Measurements from ENCODE around the gene NUDT14.

Gene NUDT14

DNA sequence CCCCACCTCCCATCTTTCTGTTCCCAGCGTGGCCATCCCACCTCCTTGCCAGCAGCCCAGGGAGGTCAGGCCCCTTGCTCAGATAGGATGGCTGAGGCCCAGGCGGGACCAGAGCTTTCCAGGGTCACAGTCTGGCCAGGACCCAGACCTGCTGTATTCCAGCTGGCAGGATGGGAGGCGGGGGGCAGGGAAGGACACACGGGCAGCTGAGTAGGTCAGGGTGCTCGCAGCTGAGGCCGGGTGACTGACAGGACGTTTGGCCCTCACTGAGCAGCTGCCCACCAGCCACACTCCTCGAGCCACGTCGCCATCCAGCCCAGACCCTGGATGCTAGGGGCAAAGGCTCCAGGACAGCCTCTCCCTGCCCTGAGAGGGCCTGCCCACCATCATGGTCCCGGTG is 4.0 kb downstream of the NUDT14 start:
- no peak for DNase-seq (ENCODE audit: extremely low read depth, insufficient read length)
- Histone ChIP-seq H3K27me3 (replicated peaks; ENCODE audit: control insufficient read depth, insufficient read depth, low read length) (peaks cover 2% of the 10 kb centered on the region; the same call in 1 of the 2 replicates), H3K4me3 (replicated peaks; ENCODE audit: low read depth, low read length) (no peak overlapping the region), H3K36me3 (ENCODE audit: control insufficient read depth, insufficient read depth, low read length) (no peaks in the 10 kb centered on the region)
- TF ChIP-seq, protein P1, sequence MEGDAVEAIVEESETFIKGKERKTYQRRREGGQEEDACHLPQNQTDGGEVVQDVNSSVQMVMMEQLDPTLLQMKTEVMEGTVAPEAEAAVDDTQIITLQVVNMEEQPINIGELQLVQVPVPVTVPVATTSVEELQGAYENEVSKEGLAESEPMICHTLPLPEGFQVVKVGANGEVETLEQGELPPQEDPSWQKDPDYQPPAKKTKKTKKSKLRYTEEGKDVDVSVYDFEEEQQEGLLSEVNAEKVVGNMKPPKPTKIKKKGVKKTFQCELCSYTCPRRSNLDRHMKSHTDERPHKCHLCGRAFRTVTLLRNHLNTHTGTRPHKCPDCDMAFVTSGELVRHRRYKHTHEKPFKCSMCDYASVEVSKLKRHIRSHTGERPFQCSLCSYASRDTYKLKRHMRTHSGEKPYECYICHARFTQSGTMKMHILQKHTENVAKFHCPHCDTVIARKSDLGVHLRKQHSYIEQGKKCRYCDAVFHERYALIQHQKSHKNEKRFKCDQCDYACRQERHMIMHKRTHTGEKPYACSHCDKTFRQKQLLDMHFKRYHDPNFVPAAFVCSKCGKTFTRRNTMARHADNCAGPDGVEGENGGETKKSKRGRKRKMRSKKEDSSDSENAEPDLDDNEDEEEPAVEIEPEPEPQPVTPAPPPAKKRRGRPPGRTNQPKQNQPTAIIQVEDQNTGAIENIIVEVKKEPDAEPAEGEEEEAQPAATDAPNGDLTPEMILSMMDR (IDR thresholded peaks at IDR 0.05; ENCODE audit: insufficient read depth, low read length, poor library complexity, severe bottlenecking) = no peak

DNA sequence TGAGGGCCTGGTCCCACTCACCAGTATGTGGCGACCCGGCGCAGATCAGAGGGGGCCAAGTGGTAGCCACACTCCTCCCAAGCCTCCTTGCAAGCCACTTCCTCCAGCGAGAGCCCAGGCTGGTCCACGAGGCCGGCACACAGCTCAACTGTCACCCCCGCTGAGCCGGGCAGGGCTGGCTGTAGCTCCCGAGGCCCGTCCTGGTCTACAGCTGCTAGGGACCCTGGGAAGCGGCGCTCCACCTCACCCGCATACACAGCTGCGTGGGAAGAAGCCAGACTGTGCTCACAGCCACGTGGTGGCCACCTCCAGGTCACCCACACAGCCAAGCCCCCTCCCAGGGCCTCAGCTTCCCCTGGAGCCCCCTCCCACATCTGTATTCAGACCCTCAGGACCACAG is 4.6 kb downstream of the NUDT14 start:
- H3K4me3 ChIP-seq (replicated peaks; ENCODE audit: low read depth, low read length) = no peak overlapping the region
- no peak for DNase-seq (ENCODE audit: extremely low read depth, insufficient read length)
- H3K36me3 ChIP-seq (ENCODE audit: control insufficient read depth, insufficient read depth, low read length) = no peaks in the 10 kb centered on the region
- TF ChIP-seq, protein P1 (IDR thresholded peaks at IDR 0.05; ENCODE audit: insufficient read depth, low read length, poor library complexity, severe bottlenecking) = no peak
- H3K27me3 ChIP-seq (replicated peaks; ENCODE audit: control insufficient read depth, insufficient read depth, low read length) = peaks cover 2% of the 10 kb centered on the region; the same call in 1 of the 2 replicates

DNA sequence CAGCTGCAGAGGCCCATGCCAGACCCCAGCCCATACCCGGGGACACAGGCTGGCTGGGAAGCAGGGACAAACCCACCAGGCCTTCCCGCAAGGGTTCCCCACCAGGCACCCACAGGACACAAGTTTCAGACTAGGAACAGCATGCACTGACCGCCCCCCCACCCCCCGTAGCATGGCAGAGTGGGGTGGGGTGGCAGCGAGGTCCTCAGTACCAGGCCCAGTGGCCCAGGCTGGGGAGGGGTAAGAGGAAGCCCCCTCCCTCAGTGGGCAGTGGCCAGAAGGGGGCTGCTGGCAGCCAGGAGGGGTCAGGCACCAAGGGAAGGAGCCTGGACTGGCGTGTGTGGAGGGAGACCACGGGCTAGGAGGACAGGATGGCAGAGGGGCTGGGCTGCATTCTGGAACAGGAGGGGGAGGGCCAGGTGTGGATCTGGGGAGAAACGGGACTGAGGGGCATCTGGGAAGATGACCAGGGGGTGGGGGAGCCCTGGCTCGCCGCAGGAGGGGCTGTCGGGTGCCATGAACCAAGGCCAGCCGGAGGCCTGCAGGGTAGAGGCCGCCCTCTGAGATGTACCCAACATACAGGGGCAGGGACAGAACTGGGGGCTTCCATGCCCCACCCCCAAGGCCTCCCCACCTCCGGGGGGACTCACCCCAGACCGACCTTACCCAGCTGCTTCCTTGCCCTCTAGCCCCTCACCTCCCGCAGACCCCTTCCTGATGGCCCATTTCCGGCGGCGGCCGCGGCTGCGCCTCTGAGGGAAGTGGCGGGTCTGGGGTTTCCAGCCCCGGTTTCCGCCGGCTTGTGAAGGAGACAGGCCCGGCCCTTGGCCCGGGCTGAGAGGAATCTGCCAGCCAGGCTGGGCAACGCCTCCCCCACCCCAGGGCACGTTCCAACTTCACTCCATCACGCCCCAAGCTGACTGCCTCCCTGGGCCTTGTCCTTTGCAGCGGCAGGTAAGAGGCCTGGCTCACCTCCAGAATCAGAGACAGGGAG is 6.9 kb downstream of the NUDT14 start:
- peak; percentile 52 for DNase-seq (ENCODE audit: extremely low read depth, insufficient read length)
- Histone ChIP-seq H3K36me3 (ENCODE audit: control insufficient read depth, insufficient read depth, low read length) (no peaks in the 10 kb centered on the region), H3K27me3 (replicated peaks; ENCODE audit: control insufficient read depth, insufficient read depth, low read length) (peaks cover 2% of the 10 kb centered on the region), H3K4me3 (replicated peaks; ENCODE audit: low read depth, low read length) (no peak overlapping the region)
- TF ChIP-seq, protein P1 (IDR thresholded peaks at IDR 0.05; ENCODE audit: insufficient read depth, low read length, poor library complexity, severe bottlenecking) = no peak

DNA sequence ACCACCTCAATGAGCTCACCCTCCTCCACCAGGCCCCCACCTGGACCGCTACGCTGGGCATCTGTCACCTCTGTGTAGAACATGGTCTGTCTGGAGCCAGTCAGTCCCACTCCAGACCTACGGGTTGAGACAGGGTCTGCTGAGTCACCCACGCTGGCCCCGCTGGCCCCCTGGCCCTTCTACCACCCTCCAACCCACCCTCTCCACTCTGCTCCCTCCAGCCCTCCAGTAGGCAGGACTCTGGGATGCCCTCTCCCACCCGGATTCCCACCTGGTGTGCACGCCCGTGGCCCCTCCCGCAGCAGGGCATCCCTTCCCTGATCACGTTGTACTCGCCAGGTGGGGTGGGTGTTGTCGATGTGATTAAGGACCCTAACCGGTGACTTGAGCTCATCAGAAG is 8.0 kb downstream of the NUDT14 start:
- no peak overlapping the region for H3K4me3 ChIP-seq (replicated peaks; ENCODE audit: low read depth, low read length)
- H3K36me3 ChIP-seq (ENCODE audit: control insufficient read depth, insufficient read depth, low read length) = no peaks in the 10 kb centered on the region
- no peak for DNase-seq (ENCODE audit: extremely low read depth, insufficient read length)
- TF ChIP-seq, protein P1 (IDR thresholded peaks at IDR 0.05; ENCODE audit: insufficient read depth, low read length, poor library complexity, severe bottlenecking) = no peak
- peaks cover 2% of the 10 kb centered on the region for H3K27me3 ChIP-seq (replicated peaks; ENCODE audit: control insufficient read depth, insufficient read depth, low read length)

DNA sequence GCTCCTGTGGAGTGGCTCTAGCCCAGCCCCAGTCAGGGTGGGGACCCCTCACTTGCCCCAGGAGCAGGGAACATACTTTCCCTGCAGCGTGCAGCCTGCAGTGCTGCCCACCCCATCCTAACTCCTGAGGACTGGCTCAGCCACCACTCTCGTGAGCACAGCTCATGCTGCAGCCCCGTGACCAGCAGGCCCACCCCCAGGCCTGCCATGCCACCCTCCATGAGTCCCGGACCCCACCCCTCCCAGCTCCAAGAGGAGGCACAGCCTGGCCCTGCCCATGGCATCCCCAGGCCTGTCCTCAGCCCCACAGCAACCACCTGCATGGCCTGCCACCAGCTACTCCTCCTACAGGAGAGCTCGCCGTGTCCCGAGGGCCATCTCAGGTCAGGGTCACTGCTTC is 8.6 kb downstream of the NUDT14 start:
- no peaks in the 10 kb centered on the region for H3K36me3 ChIP-seq (ENCODE audit: control insufficient read depth, insufficient read depth, low read length)
- TF ChIP-seq, protein P1 (IDR thresholded peaks at IDR 0.05; ENCODE audit: insufficient read depth, low read length, poor library complexity, severe bottlenecking) = no peak
- DNase-seq (ENCODE audit: extremely low read depth, insufficient read length) = no peak
- no peak overlapping the region for H3K4me3 ChIP-seq (replicated peaks; ENCODE audit: low read depth, low read length)
- peaks cover 2% of the 10 kb centered on the region for H3K27me3 ChIP-seq (replicated peaks; ENCODE audit: control insufficient read depth, insufficient read depth, low read length)

All from GM06990 (cell line).